Spleen (tissue), 7 donors: Measurements from ENCODE around the gene VSIG4.

Experiments used
- CTCF ChIP-seq, 11 experiments: fragments of 200-600 bp in 7 of 11; fragments of 450-650 bp in 4 of 11; sonication (generic) in 4 of 11; IDR thresholded peaks in 8 of 11; conservative IDR thresholded peaks in 3 of 11; 1 replicate in 7 of 11; 2 replicates in 4 of 11; pipeline versions ENCODE4 v1.4.0 to v1.8.0; 2016 to 2021; ENCODE audit warnings: antibody characterized with exemption in 11 of 11, inconsistent platforms in 4 of 11, mild to moderate bottlenecking in 1 of 11
- POLR2A ChIP-seq, 3 donors: fragments of 450-650 bp; IDR thresholded peaks; one replicate each; pipeline ENCODE4 v1.5.1; 2017; ENCODE audit warnings: antibody characterized with exemption in 3 of 3, mild to moderate bottlenecking in 1 of 3
- donor health status: DM: no; HTN: no; CAD: no; lungs with moderate emphysema.
- donor health status: DM: no; HTN: no; CAD: no.
- donor health status: DM: no; HTN: no; CAD: no.

GRCh38 chrX:65987811-65988210 is 52.1 kb downstream of the VSIG4 start:
- no peak for TF ChIP-seq POLR2A (IDR thresholded peaks at IDR 0.05)
- no peak for TF ChIP-seq CTCF (IDR thresholded peaks at IDR 0.05 in 8 of 11, conservative IDR thresholded peaks at IDR 0.05 in 3 of 11)
